ENCODE results near the gene PRR19.
"Not testable (repeated sequence)": the region's sequence is repeated elsewhere in the genome, so short reads cannot be mapped to it uniquely, and the experiment has no call there.

The PRR19 gene

GRCh38 chr19:42301646-42302203 lies at the start of gene PRR19:
Gene PRR19 (plus strand): TSS chr19:42302132. CDS start chr19:42309585, 7,453 bp downstream.
- no peak for DNase-seq (ENCODE audit: low read depth)

GRCh38 chr19:42252365-42253244 lies 49.3 kb upstream of the PRR19 start:
- DNase-seq (ENCODE audit: low read depth): no peak

GRCh38 chr19:42253245-42254088 lies 48.5 kb upstream of the PRR19 start:
- peak; percentile 58 for DNase-seq (ENCODE audit: low read depth)

- peak; percentile 65 for DNase-seq (ENCODE audit: low read depth)
Measured at GRCh38 chr19:42254089-42254849, 47.7 kb upstream of the PRR19 start.

- peak; percentile 93 for DNase-seq (ENCODE audit: low read depth)
Measured at GRCh38 chr19:42254850-42255765, 46.8 kb upstream of the PRR19 start, which contains the start of gene ERF. Gene ERF (minus strand): TSS chr19:42255128. CDS start chr19:42254999, 129 bp downstream.

- no peak for DNase-seq (ENCODE audit: low read depth)
Measured at GRCh38 chr19:42255766-42256745, 45.9 kb upstream of the PRR19 start.

- DNase-seq (ENCODE audit: low read depth): not testable (repeated sequence)
Measured at GRCh38 chr19:42257842-42258241, 44.1 kb upstream of the PRR19 start.

GRCh38 chr19:42261763-42262162 lies 40.2 kb upstream of the PRR19 start:
- DNase-seq (ENCODE audit: low read depth): no peak

- not testable (repeated sequence) for DNase-seq (ENCODE audit: low read depth)
Measured at GRCh38 chr19:42266105-42266504, 35.8 kb upstream of the PRR19 start.

- DNase-seq (ENCODE audit: low read depth): not testable (repeated sequence)
Measured at GRCh38 chr19:42266928-42267603, 34.9 kb upstream of the PRR19 start.

GRCh38 chr19:42267644-42268141 lies 34.2 kb upstream of the PRR19 start:
- DNase-seq (ENCODE audit: low read depth): no peak

GRCh38 chr19:42268142-42268703 lies 33.7 kb upstream of the PRR19 start:
- DNase-seq (ENCODE audit: low read depth): peak; percentile 94

- DNase-seq (ENCODE audit: low read depth): peak; percentile 99
Measured at GRCh38 chr19:42268704-42269477, 33.0 kb upstream of the PRR19 start, which contains the start of gene CIC. Gene CIC (plus strand): TSS chr19:42269252. CDS start chr19:42271784, 2,532 bp downstream.

- no peak for DNase-seq (ENCODE audit: low read depth)
Measured at GRCh38 chr19:42269478-42270345, 32.2 kb upstream of the PRR19 start.

GRCh38 chr19:42270346-42271044 lies 31.4 kb upstream of the PRR19 start:
- DNase-seq (ENCODE audit: low read depth): peak; percentile 63

GRCh38 chr19:42271045-42271419 lies 30.9 kb upstream of the PRR19 start:
- DNase-seq (ENCODE audit: low read depth): no peak

Data from activated T-cell treated with anti-CD3 and anti-CD28 coated beads for 48 hours (primary cell).